CD14-positive monocyte (primary cell): Measurements from ENCODE around the gene GSTM4. TPM values are rescaled to one million over a fixed set of nuclear protein-coding genes. Genes with fewer than 3 reads are reported as not detected.
A peak's percentile ranks its signal among the peaks of the same experiment; 100 is the strongest.

ENCODE experiments used
- DNase-seq, 3 donors: peaks; one replicate each; pipeline ENCODE4 v3.0.0-alpha.2; 2011 to 2022
- H2AFZ ChIP-seq: 2 replicates; pipeline ENCODE4 v1.6.0; 2012; ENCODE audit warnings: mild to moderate bottlenecking, low read depth, low read length, inconsistent platforms; ENCODE audit not compliant: insufficient read depth, poor library complexity, severe bottlenecking
- H3K27ac ChIP-seq, 2 donors: 1 replicate in 1 of 2; 2 replicates in 1 of 2; pipeline ENCODE4 v1.5.1; 2012 to 2013; ENCODE audit warnings: low read length in 2 of 2, control low read depth in 1 of 2, inconsistent platforms in 1 of 2, low read depth in 1 of 2, mild to moderate bottlenecking in 1 of 2
- H3K27me3 ChIP-seq, 2 donors: one replicate each; pipeline versions ENCODE4 v1.6.0 to v1.6.1; 2011 to 2013; ENCODE audit warnings: low read length in 2 of 2; ENCODE audit not compliant: control insufficient read depth in 2 of 2, insufficient read depth in 2 of 2
- H3K36me3 ChIP-seq, 2 donors: replicated peaks in 1 of 2; 1 replicate in 1 of 2; 2 replicates in 1 of 2; pipeline versions ENCODE4 v1.5.1 to v1.6.1; 2012 to 2013; ENCODE audit warnings: low read length in 2 of 2, control low read depth in 1 of 2, inconsistent platforms in 1 of 2, mild to moderate bottlenecking in 1 of 2; ENCODE audit not compliant: insufficient read depth in 2 of 2, control insufficient read depth in 1 of 2
- H3K4me1 ChIP-seq, 2 donors: 1 replicate in 1 of 2; 2 replicates in 1 of 2; pipeline versions ENCODE4 v1.5.1 to v1.6.1; 2012 to 2013; ENCODE audit warnings: low read length in 2 of 2, control low read depth in 1 of 2, inconsistent platforms in 1 of 2, mild to moderate bottlenecking in 1 of 2, moderate library complexity in 1 of 2; ENCODE audit not compliant: insufficient read depth in 2 of 2, control insufficient read depth in 1 of 2
- H3K4me2 ChIP-seq: replicated peaks from 2 replicates; pipeline ENCODE3; 2012; ENCODE audit warnings: low read length, moderate library complexity, mild to moderate bottlenecking; ENCODE audit not compliant: poor library complexity, severe bottlenecking; ENCODE audit errors: extremely low read depth
- H3K4me3 ChIP-seq, 3 experiments: fragments of 200-600 bp in 1 of 3; sonication (generic) in 1 of 3; replicated peaks in 1 of 3; 1 replicate in 2 of 3; 2 replicates in 1 of 3; pipeline ENCODE4 v1.5.1; 2011 to 2013; ENCODE audit warnings: low read length in 3 of 3, mild to moderate bottlenecking in 3 of 3, control low read depth in 2 of 3, low read depth in 2 of 3, inconsistent platforms in 1 of 3, moderate library complexity in 1 of 3
- H3K79me2 ChIP-seq: 2 replicates; pipeline ENCODE4 v1.6.0; 2012; ENCODE audit warnings: mild to moderate bottlenecking, control low read depth, inconsistent platforms, low read length, moderate library complexity; ENCODE audit not compliant: insufficient read depth
- H3K9ac ChIP-seq: 2 replicates; pipeline ENCODE4 v1.6.0; 2017; ENCODE audit warnings: low read length, mild to moderate bottlenecking; ENCODE audit not compliant: insufficient read depth, poor library complexity, severe bottlenecking
- H3K9me3 ChIP-seq, 2 donors: replicated peaks in 1 of 2; 1 replicate in 1 of 2; 2 replicates in 1 of 2; pipeline versions ENCODE4 v1.5.1 to v1.6.1; 2012 to 2013; ENCODE audit warnings: low read length in 2 of 2, control low read depth in 1 of 2; ENCODE audit not compliant: control insufficient read depth in 1 of 2, insufficient read depth in 1 of 2
- H4K20me1 ChIP-seq: 2 replicates; pipeline ENCODE4 v1.6.0; 2012; ENCODE audit warnings: mild to moderate bottlenecking, low read length, control low read depth, moderate library complexity; ENCODE audit not compliant: insufficient read depth
- H3K27ac Mint-ChIP-seq, 7 donors: one replicate each; pipeline ENCODE4 v1.8.0; 2020; ENCODE audit warnings: mild to moderate bottlenecking in 7 of 7, mixed read lengths in 7 of 7, moderate library complexity in 6 of 7, inconsistent platforms in 2 of 7
- H3K27me3 Mint-ChIP-seq, 3 donors: one replicate each; pipeline ENCODE4 v1.8.0; 2021 to 2022; ENCODE audit warnings: low read depth in 3 of 3, mild to moderate bottlenecking in 3 of 3, mixed read lengths in 3 of 3, moderate library complexity in 3 of 3, inconsistent platforms in 1 of 3
- H3K36me3 Mint-ChIP-seq, 2 donors: one replicate each; pipeline ENCODE4 v1.8.0; 2020; ENCODE audit warnings: mixed read lengths in 2 of 2, inconsistent platforms in 1 of 2, mild to moderate bottlenecking in 1 of 2
- H3K4me1 Mint-ChIP-seq: one replicate; pipeline ENCODE4 v1.8.0; 2020; ENCODE audit warnings: mild to moderate bottlenecking, mixed read lengths
- H3K4me3 Mint-ChIP-seq, 2 donors: one replicate each; pipeline ENCODE4 v1.8.0; 2020; ENCODE audit warnings: mild to moderate bottlenecking in 2 of 2, mixed read lengths in 2 of 2, moderate library complexity in 1 of 2
- H3K9me3 Mint-ChIP-seq, 7 donors: one replicate each; pipeline ENCODE4 v1.8.0; 2020 to 2022; ENCODE audit warnings: mixed read lengths in 7 of 7, mild to moderate bottlenecking in 6 of 7, moderate library complexity in 6 of 7, inconsistent platforms in 2 of 7
- CTCF ChIP-seq: fragments of 200-600 bp; IDR thresholded peaks from one replicate; pipeline ENCODE4 v1.8.0; 2022; ENCODE audit warnings: antibody characterized with exemption, mild to moderate bottlenecking
- WGBS: methylation state at CpG from one replicate; pipeline ENCODE4 v1.1.5; 2013; ENCODE audit warnings: missing lambda C conversion rate; ENCODE audit not compliant: insufficient coverage; 5-methylcytosine and 5-hydroxymethylcytosine counted together
- intact Hi-C, 2 donors: fragments of 100-400 bp; cut with micrococcal nuclease; formaldehyde crosslinking; loops; one replicate each; pipeline versions ENCODE4 v1.15.0 to v1.15.1; 2023
- polyA minus RNA-seq: library from RNA; depleted of rRNA, polyadenylated mRNA; stranded (reverse); fragments of >200 nt; gene quantifications from 2 replicates; pipeline ENCODE4 v1.2.3, GENCODE V29; 2012
- polyA plus RNA-seq, 3 donors: library from polyadenylated mRNA; depleted of rRNA in 1 of 3; unstranded in 2 of 3; stranded (reverse) in 1 of 3; fragments of 300-500 nt in 2 of 3; fragments of >200 nt in 1 of 3; fragmentation: Illumina TruSeq in 2 of 3; gene quantifications; 1 replicate in 2 of 3; 2 replicates in 1 of 3; pipeline ENCODE4 v1.2.3, GENCODE V29; 2012 to 2021
- total RNA-seq, 12 experiments: library from RNA in 1 of 12; stranded (reverse) in 1 of 12; fragments of 120-200 nt in 1 of 12; gene quantifications; one replicate each; pipeline ENCODE4 v1.2.4 and lab custom pipeline; 2013 to 2026; ENCODE audit warnings: mixed read lengths in 6 of 12, inconsistent platforms in 1 of 12

Gene GSTM4
- 2.0 TPM for total RNA-seq (2013)
- polyA plus RNA-seq (10 to 100 TPM; 11.9 to 22.9 (median 15.9) TPM), polyA minus RNA-seq (5.1 and 6.9 TPM in 2 replicates), total RNA-seq (lab: John Stamatoyannopoulos, UW) (0.59 to 12.8 (median 5.4) reads per million in 11 experiments)

- Histone ChIP-seq H3K79me2 (no peaks in the 10 kb centered on the region), H3K9ac (peak within 1 kb of the TSS; percentile 79), H3K4me3 (peak within 1 kb of the TSS; percentile 67 to 99 (median 81)), H3K4me2 (peak within 1 kb of the TSS; percentile 80), H4K20me1 (no peaks in the 10 kb centered on the region), H3K27ac (peak within 1 kb of the TSS; percentile 34 to 77), H3K36me3 (no peaks in the 10 kb centered on the region), H3K4me1 (peaks cover 42 to 50% of the 10 kb centered on the region in 2 donors), H2AFZ (peak within 1 kb of the TSS; percentile 98), H3K27me3 (no peaks in the 10 kb centered on the region), H3K9me3 (no peaks in the 10 kb centered on the region)
- peak; percentile 32 to 66 (median 39) for DNase-seq
- 0% methylated on average over 52 of the region's 54 CpGs for whole genome bisulfite sequencing
- Mint-ChIP-seq H3K27me3 (peaks cover 4 to 20% (median 9%) of the 10 kb centered on the region in 3 donors), H3K4me3 (peak within 1 kb of the TSS; percentile 94 to 97), H3K4me1 (peaks cover 57% of the 10 kb centered on the region), H3K27ac (peak within 1 kb of the TSS in 6 of 7 donors; percentile 38 to 85 (median 80)), H3K36me3 (peaks cover 2 to 4% of the 10 kb centered on the region in 2 donors), H3K9me3 (peaks cover 0 to 1% (median 0%) of the 10 kb centered on the region in 7 donors)
- no peak for TF ChIP-seq CTCF
- intact Hi-C loops: no loop called here
Measured at GRCh38 chr1:109655615-109656519, at the start of gene GSTM4. GSTM4 (plus strand) TSS chr1:109656099; CDS start chr1:109656390, 291 bp downstream.

- no peak overlapping the region for H3K9ac ChIP-seq
- H3K36me3 ChIP-seq: no peaks in the 10 kb centered on the region
- H3K4me2 ChIP-seq: no peak overlapping the region
- WGBS: 100% methylated on average over 3 of the region's 3 CpGs
- no peaks in the 10 kb centered on the region for H4K20me1 ChIP-seq
- no peaks in the 10 kb centered on the region for H3K79me2 ChIP-seq
- no peak for DNase-seq
- Mint-ChIP-seq H3K4me1 (peaks cover 63% of the 10 kb centered on the region), H3K27ac (no peak overlapping the region), H3K4me3 (no peak overlapping the region), H3K36me3 (peaks cover 0 to 9% of the 10 kb centered on the region in 2 donors), H3K27me3 (peaks cover 0 to 1% (median 0%) of the 10 kb centered on the region in 3 donors), H3K9me3 (no peaks in the 10 kb centered on the region)
- no peak overlapping the region for H3K4me3 ChIP-seq
- H3K9me3 ChIP-seq: no peaks in the 10 kb centered on the region
- intact Hi-C loops: no loop called here
- no peak overlapping the region for H3K27ac ChIP-seq
- no peak for TF ChIP-seq CTCF
- no peak overlapping the region for H2AFZ ChIP-seq
- no peaks in the 10 kb centered on the region for H3K27me3 ChIP-seq
- H3K4me1 ChIP-seq: peaks cover 36% of the 10 kb centered on the region in 2 donors
Measured at GRCh38 chr1:109609881-109610280, 46.0 kb upstream of the GSTM4 start.
